HUES48 (cell line): ENCODE measurements around the gene HOXA6.

Experiments
- H3K27ac ChIP-seq: one replicate; pipeline ENCODE4 v1.7.0; 2013; ENCODE audit warnings: low read depth, low read length, inconsistent platforms
- H3K27me3 ChIP-seq: 2 replicates; pipeline ENCODE4 v1.6.1; 2013; ENCODE audit warnings: mild to moderate bottlenecking, low read length; ENCODE audit not compliant: control insufficient read depth, insufficient read depth
- H3K36me3 ChIP-seq: 2 replicates; pipeline ENCODE4 v1.6.1; 2013; ENCODE audit warnings: low read length; ENCODE audit not compliant: control insufficient read depth, insufficient read depth
- H3K4me1 ChIP-seq: 2 replicates; pipeline ENCODE4 v1.6.1; 2013; ENCODE audit warnings: mild to moderate bottlenecking, low read length; ENCODE audit not compliant: control insufficient read depth, insufficient read depth
- H3K4me3 ChIP-seq: 2 replicates; pipeline ENCODE4 v1.5.1; 2013; ENCODE audit warnings: mild to moderate bottlenecking, low read depth, low read length
- H3K9ac ChIP-seq: 2 replicates; pipeline ENCODE4 v1.6.1; 2013; ENCODE audit warnings: mild to moderate bottlenecking, low read depth, low read length, moderate library complexity
- H3K9me3 ChIP-seq: 2 replicates; pipeline ENCODE4 v1.6.1; 2013; ENCODE audit warnings: low read length; ENCODE audit not compliant: control insufficient read depth, insufficient read depth

The HOXA6 gene

GRCh38 chr7:27128034-27128433 is 19.5 kb downstream of the HOXA6 start:
- H3K27me3 ChIP-seq: peaks cover 100% of the 10 kb centered on the region
- H3K27ac ChIP-seq: no peak overlapping the region
- H3K4me1 ChIP-seq: no peaks in the 10 kb centered on the region
- no peaks in the 10 kb centered on the region for H3K9me3 ChIP-seq
- no peak overlapping the region for H3K4me3 ChIP-seq
- no peaks in the 10 kb centered on the region for H3K36me3 ChIP-seq
- no peak overlapping the region for H3K9ac ChIP-seq

DNA sequence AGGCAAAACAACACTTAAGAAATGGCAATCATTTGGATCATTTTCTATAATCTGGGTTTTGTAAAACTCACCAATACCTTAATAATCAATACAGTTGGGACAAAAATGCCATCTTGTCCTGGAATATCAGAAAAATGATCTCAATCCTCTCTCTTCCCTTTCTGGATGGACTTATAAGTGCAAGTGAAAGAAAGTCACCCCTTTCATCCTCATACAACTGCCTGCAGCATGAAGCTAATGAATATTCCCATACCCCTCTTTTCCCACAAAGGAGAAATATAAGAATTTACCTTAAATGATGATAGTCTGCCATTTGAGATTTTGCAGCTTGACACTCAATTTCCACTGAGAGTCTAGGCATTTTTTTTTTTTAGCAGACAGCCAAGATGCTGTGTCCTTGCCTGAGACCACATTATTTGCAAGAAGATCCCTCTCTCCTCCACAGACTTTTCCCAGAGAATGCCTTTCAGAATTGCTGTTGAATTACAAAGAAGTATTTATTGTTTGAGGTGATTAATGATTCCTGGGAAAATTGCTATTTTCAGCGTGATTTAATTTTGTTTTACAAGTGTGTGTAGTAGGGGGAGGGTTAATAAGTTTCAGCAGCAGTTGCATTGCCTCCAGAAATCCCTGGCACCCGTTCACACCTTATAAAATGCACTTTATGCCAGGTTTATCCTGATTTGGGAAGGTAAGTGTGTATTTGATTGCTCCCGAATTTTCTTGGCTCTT is 20.8 kb downstream of the HOXA6 start:
- no peak overlapping the region for H3K4me3 ChIP-seq
- no peaks in the 10 kb centered on the region for H3K4me1 ChIP-seq
- H3K9ac ChIP-seq: no peak overlapping the region
- peaks cover 100% of the 10 kb centered on the region for H3K27me3 ChIP-seq
- no peaks in the 10 kb centered on the region for H3K36me3 ChIP-seq
- no peaks in the 10 kb centered on the region for H3K9me3 ChIP-seq
- H3K27ac ChIP-seq: no peak overlapping the region

DNA sequence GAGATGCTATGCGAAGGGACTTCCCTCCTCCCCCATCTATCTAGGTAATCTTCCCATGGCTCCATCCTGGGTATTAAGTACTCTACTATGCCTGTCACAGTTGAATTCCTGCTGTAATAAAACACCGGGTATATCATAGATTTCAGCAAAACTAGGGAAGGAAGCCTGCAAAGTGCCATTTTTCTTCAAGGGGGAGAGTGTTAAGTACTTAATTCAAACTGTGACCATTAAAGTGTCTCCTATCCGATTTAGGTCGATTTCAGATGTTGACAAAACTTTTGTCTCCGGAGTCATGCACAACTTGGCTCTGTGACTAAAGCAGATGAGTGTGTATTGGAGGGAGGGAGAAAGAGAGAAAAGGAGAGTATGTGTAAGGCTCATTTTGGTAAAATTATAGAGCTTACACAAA is 21.6 kb downstream of the HOXA6 start:
- Histone ChIP-seq H3K9ac (no peak overlapping the region), H3K27ac (no peak overlapping the region), H3K36me3 (no peaks in the 10 kb centered on the region), H3K4me1 (no peaks in the 10 kb centered on the region), H3K9me3 (no peaks in the 10 kb centered on the region), H3K27me3 (peaks cover 100% of the 10 kb centered on the region), H3K4me3 (no peak overlapping the region)

DNA sequence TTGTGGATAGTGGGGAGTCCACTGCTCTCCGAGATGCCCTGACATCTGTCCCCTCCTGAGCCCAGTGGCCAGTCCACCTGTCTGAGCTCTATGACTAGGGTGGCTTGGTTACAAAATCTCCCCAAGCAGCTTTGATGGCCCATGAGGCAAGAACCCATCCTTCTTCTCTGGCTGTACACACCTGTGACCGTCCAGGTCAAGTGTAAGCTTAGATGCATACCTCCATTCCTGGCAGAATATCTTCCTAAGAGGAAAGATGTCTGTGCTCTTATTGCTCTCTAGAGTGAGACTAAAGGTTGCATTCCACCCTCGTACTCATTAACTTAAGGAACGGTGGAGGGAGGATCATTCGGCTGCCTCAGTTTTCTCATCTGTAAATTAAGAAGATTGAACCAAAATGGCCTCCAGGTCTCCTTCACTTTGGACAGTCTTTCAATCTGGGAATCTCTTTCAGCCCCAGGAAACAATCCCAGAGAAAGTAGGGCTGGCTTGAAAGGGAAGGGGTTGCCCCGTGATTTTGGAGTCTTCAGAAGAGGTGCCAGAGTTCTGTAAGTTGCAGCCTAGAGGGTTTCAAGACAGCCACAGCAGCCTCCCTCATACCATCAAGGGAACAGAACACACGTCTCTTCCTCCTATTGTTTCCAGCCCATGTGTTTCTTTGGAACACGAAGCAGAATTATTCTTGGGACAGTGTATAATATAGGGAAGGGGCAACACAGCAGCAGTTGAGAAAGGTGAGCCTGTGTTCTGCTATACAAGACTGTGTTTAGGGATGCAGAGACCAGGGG is 22.5 kb downstream of the HOXA6 start:
- H3K27ac ChIP-seq: no peak overlapping the region
- no peaks in the 10 kb centered on the region for H3K9me3 ChIP-seq
- no peaks in the 10 kb centered on the region for H3K36me3 ChIP-seq
- no peak overlapping the region for H3K9ac ChIP-seq
- no peak overlapping the region for H3K4me3 ChIP-seq
- H3K4me1 ChIP-seq: no peaks in the 10 kb centered on the region
- peaks cover 100% of the 10 kb centered on the region for H3K27me3 ChIP-seq

- Histone ChIP-seq H3K4me3 (no peak overlapping the region), H3K27ac (no peak overlapping the region), H3K9ac (no peak overlapping the region), H3K27me3 (peaks cover 100% of the 10 kb centered on the region), H3K36me3 (no peaks in the 10 kb centered on the region), H3K9me3 (no peaks in the 10 kb centered on the region), H3K4me1 (no peaks in the 10 kb centered on the region)
Measured at GRCh38 chr7:27124096-27124901, 23.3 kb downstream of the HOXA6 start.

DNA sequence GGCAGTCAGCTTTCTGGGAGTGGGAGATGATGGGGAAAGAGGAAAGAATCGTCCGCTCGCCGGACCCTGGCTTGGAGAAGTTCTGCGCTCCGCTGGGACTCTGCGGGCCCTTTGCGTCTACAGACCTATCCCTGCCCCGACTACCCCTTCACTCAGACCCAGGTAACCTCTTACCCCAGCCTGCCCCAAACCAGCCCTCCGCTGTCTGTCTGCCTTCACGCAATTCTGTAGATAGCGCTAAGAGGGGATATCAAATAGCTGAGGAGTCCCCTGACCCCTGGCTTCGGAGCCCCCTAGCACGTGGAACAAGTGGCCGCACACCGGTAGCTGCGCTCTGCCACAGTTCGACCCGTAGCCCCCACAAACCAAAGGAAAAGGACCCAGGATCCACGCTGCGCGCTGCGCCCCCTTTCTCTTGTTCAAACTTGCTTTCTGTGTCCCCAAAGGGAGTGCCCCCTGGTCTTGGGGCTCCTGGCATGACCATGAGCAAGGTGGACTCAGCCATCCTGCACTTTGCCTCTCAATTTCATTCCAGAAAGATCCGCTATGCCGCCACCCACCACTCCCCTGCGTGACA is 24.0 kb downstream of the HOXA6 start:
- Histone ChIP-seq H3K27ac (no peak overlapping the region), H3K9ac (no peak overlapping the region), H3K4me3 (no peak overlapping the region), H3K4me1 (no peaks in the 10 kb centered on the region), H3K36me3 (no peaks in the 10 kb centered on the region), H3K9me3 (no peaks in the 10 kb centered on the region), H3K27me3 (peaks cover 100% of the 10 kb centered on the region)

DNA sequence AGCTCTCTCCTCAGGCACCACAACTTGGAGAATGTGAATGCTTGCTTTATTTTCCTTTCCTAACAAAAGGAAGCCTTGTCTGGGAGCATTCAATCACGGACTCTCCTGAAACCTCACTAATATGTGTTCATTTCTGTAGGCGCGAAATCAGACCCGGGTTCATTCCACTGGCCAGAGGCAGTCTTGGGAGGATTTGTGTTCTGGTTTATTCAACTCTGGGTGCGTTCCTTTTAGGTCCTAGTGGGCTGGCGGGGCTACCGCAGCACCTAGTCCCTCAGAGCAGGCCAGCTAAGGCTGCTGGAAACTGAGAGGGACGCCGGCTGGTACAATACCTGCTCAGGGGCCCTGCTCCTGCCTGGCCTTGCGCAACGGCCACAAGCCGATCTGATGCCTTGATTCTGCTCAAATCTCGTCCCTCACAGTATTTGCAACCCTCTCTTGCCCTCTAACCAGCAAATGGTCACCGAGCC is 24.5 kb downstream of the HOXA6 start:
- no peaks in the 10 kb centered on the region for H3K36me3 ChIP-seq
- no peaks in the 10 kb centered on the region for H3K4me1 ChIP-seq
- H3K27me3 ChIP-seq: peaks cover 100% of the 10 kb centered on the region
- H3K9ac ChIP-seq: no peak overlapping the region
- H3K4me3 ChIP-seq: no peak overlapping the region
- H3K27ac ChIP-seq: no peak overlapping the region
- no peaks in the 10 kb centered on the region for H3K9me3 ChIP-seq

- H3K27me3 ChIP-seq: peaks cover 100% of the 10 kb centered on the region
- H3K4me1 ChIP-seq: no peaks in the 10 kb centered on the region
- H3K27ac ChIP-seq: no peak overlapping the region
- no peaks in the 10 kb centered on the region for H3K36me3 ChIP-seq
- H3K9me3 ChIP-seq: no peaks in the 10 kb centered on the region
- H3K9ac ChIP-seq: no peak overlapping the region
- H3K4me3 ChIP-seq: no peak overlapping the region
Measured at GRCh38 chr7:27122077-27122910, 25.3 kb downstream of the HOXA6 start.

- Histone ChIP-seq H3K4me1 (no peaks in the 10 kb centered on the region), H3K4me3 (no peak overlapping the region), H3K36me3 (no peaks in the 10 kb centered on the region), H3K27me3 (peaks cover 100% of the 10 kb centered on the region), H3K9ac (no peak overlapping the region), H3K27ac (no peak overlapping the region), H3K9me3 (no peaks in the 10 kb centered on the region)
Measured at GRCh38 chr7:27121684-27122076, 25.9 kb downstream of the HOXA6 start.

DNA sequence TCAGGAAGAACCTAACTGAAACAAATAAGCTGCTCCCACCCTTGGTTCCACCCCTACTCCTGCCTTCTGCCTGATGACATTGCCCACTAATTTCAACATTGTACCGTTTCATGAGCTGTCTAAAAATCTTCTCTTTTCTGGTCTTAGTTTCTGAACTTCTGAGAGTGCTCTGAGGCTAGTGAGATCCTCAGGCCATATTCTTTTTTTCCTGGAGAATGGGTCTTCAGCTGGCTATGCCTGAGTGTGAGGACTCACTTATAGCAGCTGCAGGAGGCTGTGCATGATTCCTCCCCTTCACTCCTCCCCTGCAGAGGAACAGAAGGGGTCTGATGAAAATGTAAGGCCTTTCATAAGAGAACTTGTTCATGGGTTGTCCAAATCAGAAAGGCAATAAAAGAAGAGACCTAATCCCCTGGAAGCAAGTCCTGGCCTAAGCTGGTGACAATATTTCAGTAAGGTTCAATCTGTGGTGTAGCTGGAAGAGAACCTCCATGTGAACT is 28.1 kb downstream of the HOXA6 start:
- Histone ChIP-seq H3K9me3 (no peaks in the 10 kb centered on the region), H3K36me3 (no peaks in the 10 kb centered on the region), H3K4me1 (peaks cover 4% of the 10 kb centered on the region; the same call in 1 of the 2 replicates), H3K9ac (no peak overlapping the region), H3K27me3 (peaks cover 100% of the 10 kb centered on the region), H3K27ac (no peak overlapping the region), H3K4me3 (no peak overlapping the region)
